GM23338 (cell line): ENCODE measurements around the gene TMEM214.

ENCODE experiments used
- CREB1 ChIP-seq: fragments of 250-450 bp; sonication (Bioruptor Pico); IDR thresholded peaks from 2 replicates; pipeline ENCODE4 v1.5.0; 2020; ENCODE audit warnings: low read depth, mild to moderate bottlenecking, moderate library complexity
- CTCF ChIP-seq, 2 experiments: fragments of 200-600 bp in 1 of 2; sonication (generic) in 1 of 2; conservative IDR thresholded peaks; 2 replicates each; pipeline versions ENCODE4 v1.5.1 to v1.6.1; 2016 to 2017; ENCODE audit warnings: antibody characterized with exemption in 2 of 2, low read depth in 2 of 2, mild to moderate bottlenecking in 2 of 2, moderate library complexity in 1 of 2
- EZH2 ChIP-seq: fragments of 200-600 bp; sonication (generic); IDR thresholded peaks from one replicate; pipeline ENCODE4 v1.8.0; 2017; ENCODE audit warnings: antibody characterized with exemption, mild to moderate bottlenecking, low read depth; ENCODE audit not compliant: unreplicated experiment
- EZH2phosphoT487 ChIP-seq: fragments of 200-600 bp; sonication (generic); IDR thresholded peaks from one replicate; pipeline ENCODE4 v1.8.1; 2018; ENCODE audit warnings: antibody characterized with exemption; ENCODE audit not compliant: unreplicated experiment
- JUNB ChIP-seq: IDR thresholded peaks from one replicate; pipeline ENCODE4 v1.6.1; 2016; ENCODE audit warnings: antibody characterized with exemption; ENCODE audit not compliant: unreplicated experiment
- NANOG ChIP-seq: IDR thresholded peaks from 2 replicates; pipeline ENCODE4 v1.6.1; 2016; ENCODE audit warnings: antibody characterized with exemption, borderline replicate concordance
- POLR2AphosphoS5 ChIP-seq: IDR thresholded peaks from 2 replicates; pipeline ENCODE4 v1.6.1; 2016; ENCODE audit warnings: antibody characterized with exemption, low read depth
- REST ChIP-seq: IDR thresholded peaks from one replicate; pipeline ENCODE4 v1.6.1; 2018; ENCODE audit warnings: antibody characterized with exemption; ENCODE audit not compliant: unreplicated experiment
- STAT1 ChIP-seq: IDR thresholded peaks from one replicate; pipeline ENCODE4 v1.6.1; 2016; ENCODE audit warnings: antibody characterized with exemption; ENCODE audit not compliant: unreplicated experiment
- ZNF114 ChIP-seq: fragments of 250-450 bp; sonication (Bioruptor Pico); IDR thresholded peaks from 2 replicates; pipeline ENCODE4 v1.5.0; 2020; ENCODE audit warnings: mild to moderate bottlenecking, moderate library complexity
- ZNF331 ChIP-seq: fragments of 250-450 bp; sonication (Bioruptor Pico); IDR thresholded peaks from 2 replicates; pipeline ENCODE4 v1.5.0; 2020; ENCODE audit warnings: low read depth, mild to moderate bottlenecking, moderate library complexity
- TF ChIP-seq, protein P1 (sequence below): IDR thresholded peaks from 2 replicates; pipeline ENCODE4 v1.6.1; 2016; ENCODE audit warnings: antibody characterized with exemption
- TF ChIP-seq, protein P2 (sequence below): fragments of 250-450 bp; sonication (Bioruptor Pico); IDR thresholded peaks from 2 replicates; pipeline ENCODE4 v1.5.0; 2020; ENCODE audit warnings: mild to moderate bottlenecking, moderate library complexity

GRCh38 chr2:27006602-27007415 is 26.0 kb upstream of the TMEM214 start:
- TF ChIP-seq CTCF (conservative IDR thresholded peaks at IDR 0.05; ENCODE audit: low read depth in 2 of 2): no peak
- no peak for TF ChIP-seq REST
- TF ChIP-seq POLR2AphosphoS5: no peak
- TF ChIP-seq EZH2: no peak
- TF ChIP-seq, protein P1, sequence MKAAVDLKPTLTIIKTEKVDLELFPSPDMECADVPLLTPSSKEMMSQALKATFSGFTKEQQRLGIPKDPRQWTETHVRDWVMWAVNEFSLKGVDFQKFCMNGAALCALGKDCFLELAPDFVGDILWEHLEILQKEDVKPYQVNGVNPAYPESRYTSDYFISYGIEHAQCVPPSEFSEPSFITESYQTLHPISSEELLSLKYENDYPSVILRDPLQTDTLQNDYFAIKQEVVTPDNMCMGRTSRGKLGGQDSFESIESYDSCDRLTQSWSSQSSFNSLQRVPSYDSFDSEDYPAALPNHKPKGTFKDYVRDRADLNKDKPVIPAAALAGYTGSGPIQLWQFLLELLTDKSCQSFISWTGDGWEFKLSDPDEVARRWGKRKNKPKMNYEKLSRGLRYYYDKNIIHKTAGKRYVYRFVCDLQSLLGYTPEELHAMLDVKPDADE: no peak
- no peak for TF ChIP-seq CREB1
- TF ChIP-seq EZH2phosphoT487: no peak
- no peak for TF ChIP-seq ZNF114
- no peak for TF ChIP-seq JUNB
- no peak for TF ChIP-seq NANOG
- TF ChIP-seq, protein P2, sequence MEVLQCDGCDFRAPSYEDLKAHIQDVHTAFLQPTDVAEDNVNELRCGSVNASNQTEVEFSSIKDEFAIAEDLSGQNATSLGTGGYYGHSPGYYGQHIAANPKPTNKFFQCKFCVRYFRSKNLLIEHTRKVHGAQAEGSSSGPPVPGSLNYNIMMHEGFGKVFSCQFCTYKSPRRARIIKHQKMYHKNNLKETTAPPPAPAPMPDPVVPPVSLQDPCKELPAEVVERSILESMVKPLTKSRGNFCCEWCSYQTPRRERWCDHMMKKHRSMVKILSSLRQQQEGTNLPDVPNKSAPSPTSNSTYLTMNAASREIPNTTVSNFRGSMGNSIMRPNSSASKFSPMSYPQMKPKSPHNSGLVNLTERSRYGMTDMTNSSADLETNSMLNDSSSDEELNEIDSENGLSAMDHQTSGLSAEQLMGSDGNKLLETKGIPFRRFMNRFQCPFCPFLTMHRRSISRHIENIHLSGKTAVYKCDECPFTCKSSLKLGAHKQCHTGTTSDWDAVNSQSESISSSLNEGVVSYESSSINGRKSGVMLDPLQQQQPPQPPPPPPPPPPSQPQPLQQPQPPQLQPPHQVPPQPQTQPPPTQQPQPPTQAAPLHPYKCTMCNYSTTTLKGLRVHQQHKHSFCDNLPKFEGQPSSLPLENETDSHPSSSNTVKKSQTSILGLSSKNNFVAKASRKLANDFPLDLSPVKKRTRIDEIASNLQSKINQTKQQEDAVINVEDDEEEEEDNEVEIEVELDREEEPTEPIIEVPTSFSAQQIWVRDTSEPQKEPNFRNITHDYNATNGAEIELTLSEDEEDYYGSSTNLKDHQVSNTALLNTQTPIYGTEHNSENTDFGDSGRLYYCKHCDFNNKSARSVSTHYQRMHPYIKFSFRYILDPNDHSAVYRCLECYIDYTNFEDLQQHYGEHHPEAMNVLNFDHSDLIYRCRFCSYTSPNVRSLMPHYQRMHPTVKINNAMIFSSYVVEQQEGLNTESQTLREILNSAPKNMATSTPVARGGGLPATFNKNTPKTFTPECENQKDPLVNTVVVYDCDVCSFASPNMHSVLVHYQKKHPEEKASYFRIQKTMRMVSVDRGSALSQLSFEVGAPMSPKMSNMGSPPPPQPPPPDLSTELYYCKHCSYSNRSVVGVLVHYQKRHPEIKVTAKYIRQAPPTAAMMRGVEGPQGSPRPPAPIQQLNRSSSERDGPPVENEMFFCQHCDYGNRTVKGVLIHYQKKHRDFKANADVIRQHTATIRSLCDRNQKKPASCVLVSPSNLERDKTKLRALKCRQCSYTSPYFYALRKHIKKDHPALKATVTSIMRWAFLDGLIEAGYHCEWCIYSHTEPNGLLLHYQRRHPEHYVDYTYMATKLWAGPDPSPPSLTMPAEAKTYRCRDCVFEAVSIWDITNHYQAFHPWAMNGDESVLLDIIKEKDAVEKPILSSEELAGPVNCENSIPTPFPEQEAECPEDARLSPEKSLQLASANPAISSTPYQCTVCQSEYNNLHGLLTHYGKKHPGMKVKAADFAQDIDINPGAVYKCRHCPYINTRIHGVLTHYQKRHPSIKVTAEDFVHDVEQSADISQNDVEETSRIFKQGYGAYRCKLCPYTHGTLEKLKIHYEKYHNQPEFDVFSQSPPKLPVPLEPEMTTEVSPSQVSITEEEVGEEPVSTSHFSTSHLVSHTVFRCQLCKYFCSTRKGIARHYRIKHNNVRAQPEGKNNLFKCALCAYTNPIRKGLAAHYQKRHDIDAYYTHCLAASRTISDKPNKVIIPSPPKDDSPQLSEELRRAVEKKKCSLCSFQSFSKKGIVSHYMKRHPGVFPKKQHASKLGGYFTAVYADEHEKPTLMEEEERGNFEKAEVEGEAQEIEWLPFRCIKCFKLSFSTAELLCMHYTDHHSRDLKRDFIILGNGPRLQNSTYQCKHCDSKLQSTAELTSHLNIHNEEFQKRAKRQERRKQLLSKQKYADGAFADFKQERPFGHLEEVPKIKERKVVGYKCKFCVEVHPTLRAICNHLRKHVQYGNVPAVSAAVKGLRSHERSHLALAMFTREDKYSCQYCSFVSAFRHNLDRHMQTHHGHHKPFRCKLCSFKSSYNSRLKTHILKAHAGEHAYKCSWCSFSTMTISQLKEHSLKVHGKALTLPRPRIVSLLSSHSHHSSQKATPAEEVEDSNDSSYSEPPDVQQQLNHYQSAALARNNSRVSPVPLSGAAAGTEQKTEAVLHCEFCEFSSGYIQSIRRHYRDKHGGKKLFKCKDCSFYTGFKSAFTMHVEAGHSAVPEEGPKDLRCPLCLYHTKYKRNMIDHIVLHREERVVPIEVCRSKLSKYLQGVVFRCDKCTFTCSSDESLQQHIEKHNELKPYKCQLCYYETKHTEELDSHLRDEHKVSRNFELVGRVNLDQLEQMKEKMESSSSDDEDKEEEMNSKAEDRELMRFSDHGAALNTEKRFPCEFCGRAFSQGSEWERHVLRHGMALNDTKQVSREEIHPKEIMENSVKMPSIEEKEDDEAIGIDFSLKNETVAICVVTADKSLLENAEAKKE (CRISPR knock-in tag): no peak
- TF ChIP-seq STAT1: no peak
- no peak for TF ChIP-seq ZNF331 (CRISPR knock-in tag)
